ENCODE data around the gene ARHGEF16.

GRCh38 chr1:3417082-3417739 lies 37.3 kb upstream of the ARHGEF16 start:
- TF ChIP-seq CTCF (IDR thresholded peaks at IDR 0.05) (no peak), POLR2A (IDR thresholded peaks at IDR 0.05) (no peak), EP300 (IDR thresholded peaks at IDR 0.05) (no peak)

Data from suprapubic skin (tissue), 3 donors.